HG02981 (cell line): Measurements from ENCODE around the gene GTPBP4.
"Not testable (repeated sequence)": the region's sequence is repeated elsewhere in the genome, so short reads cannot be mapped to it uniquely, and the experiment has no call there.

Experiments
- ATAC-seq: cut with Tn5 transposase; IDR thresholded peaks from one replicate; pipeline ENCODE4 v1.9.1; 2021; ENCODE audit warnings: mild to moderate bottlenecking, moderate library complexity; ENCODE audit not compliant: unreplicated experiment

GTPBP4 gene

DNA sequence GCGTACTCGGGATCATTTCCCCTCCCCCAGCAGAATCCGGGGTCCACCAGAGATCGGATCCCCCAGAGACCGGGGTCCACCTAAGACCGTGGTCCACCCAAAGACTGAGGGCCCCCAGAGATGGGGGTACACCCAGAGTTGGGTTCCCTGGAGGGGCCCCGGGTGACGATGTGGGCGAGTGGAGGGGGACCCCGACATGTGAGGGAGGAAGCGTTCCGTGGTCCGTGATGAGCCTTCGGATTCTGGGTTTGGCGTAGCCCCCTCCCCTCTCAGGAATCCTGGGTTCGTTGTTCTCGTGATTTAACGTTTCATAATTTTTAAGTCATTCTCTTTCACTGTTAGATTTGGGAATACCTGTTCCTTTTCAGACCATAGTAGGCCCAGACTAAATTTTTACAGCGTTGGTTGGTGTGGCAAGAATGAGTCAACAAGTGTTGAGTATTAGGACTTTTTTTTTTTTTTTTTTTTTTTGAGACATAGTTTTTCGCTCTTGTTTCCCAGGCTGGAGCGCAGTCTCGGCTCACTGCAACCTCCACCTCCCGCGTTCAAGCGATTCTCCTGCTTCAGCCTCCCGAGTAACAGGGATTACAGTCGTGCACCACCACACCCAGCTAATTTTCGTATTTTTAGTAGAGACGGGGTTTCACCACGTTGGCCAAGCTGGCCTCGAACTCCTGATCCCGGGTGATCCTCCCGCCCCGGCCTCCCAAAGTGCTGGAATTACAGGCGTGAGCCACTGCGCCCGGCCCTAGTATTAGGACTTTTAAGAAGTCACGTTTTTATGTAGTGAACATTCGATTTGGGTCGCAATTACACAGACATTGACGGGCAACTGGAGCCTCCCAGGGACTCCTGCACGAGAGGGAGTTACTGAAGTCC is 672 bp downstream of the GTPBP4 start:
- ATAC-seq: peak; percentile 1

DNA sequence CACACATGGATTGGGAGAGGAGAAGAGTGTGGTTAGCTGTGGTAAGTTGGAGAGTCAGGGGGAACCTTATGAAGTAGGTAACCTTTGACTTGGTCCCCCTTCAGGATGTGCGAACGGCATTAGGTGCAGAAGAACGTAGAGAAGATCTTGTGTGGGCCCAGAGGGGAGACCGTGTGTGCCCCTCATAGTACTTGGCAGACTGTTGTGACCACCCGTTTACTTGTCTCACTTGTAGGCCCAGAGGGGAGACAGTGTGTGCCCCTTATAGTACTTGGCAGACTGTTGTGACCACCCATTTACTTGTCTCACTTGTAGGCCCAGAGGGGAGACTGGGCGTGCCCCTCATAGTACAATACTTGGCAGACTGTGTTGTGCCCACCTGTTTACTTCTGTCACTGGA is 2.6 kb downstream of the GTPBP4 start:
- no peak for ATAC-seq

DNA sequence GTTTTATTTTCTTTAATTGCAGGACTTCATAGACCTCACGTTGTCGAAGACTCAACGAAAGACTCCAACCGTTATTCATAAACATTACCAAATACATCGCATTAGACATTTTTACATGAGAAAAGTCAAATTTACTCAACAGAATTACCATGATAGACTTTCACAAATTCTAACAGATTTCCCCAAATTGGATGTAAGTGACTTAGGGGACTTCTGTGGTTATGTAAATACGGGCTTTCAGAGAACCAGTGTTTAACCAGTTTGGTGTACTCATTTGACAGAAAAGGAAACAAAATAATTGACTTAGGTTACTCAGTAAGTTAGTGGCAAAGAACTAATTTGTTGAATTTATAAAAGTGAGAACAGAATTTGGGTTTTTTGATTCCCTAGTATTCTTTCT is 4.2 kb downstream of the GTPBP4 start:
- peak; percentile 45 for ATAC-seq

DNA sequence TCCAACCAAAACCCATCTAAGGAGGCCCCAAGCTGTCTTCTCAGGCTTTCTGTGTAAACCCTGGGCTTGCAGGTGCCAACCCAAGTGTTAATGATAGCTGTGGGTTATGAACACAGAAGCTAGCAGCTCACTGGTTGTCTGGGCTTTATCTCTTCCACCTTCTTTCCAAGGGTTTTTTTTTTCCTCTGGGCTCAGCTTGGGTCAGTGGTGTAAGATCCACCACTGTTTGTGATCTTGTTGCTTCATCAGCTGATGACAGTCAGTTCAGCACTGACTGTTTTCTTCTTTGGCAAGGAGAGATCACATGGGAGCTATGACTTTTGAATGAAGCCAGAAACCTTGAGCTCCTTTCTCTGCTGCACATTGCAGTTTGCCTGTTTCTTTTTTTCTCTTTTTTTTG is 4.6 kb downstream of the GTPBP4 start:
- ATAC-seq: no peak

- no peak for ATAC-seq
Measured at GRCh38 chr10:994836-995558, 6.8 kb downstream of the GTPBP4 start.

- ATAC-seq: no peak
Measured at GRCh38 chr10:995559-995926, 7.3 kb downstream of the GTPBP4 start.

DNA sequence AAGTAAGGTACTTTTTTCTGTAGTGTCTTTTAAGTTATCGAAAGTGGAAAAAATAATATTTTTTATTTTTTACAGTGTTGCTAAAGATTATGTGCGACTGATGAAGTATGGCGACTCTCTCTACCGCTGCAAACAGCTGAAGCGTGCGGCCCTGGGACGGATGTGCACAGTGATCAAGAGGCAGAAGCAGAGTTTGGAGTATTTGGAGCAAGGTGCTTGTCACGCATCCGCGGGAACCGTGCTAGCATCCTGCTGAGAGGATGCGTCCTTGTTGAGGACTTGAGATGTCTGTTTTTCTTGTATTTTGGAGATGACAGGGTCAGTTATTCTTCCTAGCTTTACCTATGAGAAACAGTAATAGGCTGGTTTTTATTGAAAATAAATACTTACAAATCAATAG is 7.8 kb downstream of the GTPBP4 start:
- no peak for ATAC-seq

- no peak for ATAC-seq
Measured at GRCh38 chr10:997266-998022, 9.2 kb downstream of the GTPBP4 start.

DNA sequence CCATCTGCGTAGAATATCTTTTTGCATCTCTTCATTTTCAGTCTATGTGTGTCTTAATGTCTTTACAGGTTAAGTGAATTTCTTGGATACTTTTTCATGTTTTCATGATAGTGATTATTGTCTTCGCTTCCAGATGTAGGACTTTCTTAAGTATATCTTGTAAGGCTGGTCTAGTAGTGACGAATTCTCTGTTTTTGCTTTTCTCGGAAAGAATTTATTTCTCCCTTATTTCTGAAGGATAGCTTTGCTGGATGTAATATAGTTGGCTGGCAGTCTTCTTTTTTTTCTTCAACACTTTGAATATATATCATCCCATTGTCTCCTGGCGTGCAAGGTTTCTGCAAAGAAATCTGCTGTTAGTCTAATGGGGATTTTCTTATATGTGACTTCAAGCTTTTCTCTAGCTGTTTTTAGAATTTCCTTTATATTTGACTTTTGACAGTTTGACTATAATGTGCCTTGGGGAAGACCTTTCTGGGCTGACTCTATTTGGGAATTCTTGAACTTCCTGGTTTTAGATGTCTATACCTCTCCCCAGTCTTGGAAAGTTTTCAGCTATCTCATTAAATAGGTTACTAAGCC is 14.3 kb downstream of the GTPBP4 start:
- no peak for ATAC-seq

DNA sequence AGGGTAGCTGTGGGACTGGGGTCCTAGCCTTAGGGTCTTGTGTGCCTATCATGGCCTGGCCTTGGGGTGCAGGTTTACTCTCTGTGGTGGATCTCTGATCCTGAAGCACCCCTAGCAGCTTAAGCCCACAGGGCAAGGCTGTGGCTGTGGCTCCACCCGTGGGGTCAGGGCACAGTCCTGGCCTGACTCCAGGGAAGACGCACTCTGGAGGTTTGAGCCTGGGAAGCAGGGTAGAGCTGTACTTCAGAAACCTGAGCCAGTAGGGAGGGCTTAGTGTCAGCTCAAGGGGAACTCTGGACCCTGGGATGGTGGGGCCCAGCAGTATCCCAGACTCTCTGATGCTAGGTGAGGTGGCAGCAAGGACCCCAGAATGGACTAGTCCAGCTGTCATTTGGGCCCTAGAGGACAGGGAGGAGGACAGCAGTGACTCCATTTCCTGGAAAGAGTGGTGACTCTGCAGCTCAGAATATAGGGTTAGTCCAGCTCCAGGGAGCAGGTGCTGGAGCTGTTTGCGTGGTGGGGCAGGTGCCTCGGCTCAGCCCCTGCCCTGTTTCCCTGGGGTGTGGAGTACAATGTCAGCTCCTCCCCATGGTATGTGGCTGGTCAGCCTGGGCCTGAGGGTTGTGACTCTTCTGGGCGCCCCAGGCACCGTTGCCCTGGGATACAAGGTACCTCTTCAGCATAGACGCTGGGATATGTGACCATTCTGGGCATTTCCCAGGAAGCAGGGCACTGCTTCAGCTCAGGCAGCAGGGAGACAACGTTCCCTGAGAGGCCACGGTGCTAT is 15.8 kb downstream of the GTPBP4 start:
- no peak for ATAC-seq

DNA sequence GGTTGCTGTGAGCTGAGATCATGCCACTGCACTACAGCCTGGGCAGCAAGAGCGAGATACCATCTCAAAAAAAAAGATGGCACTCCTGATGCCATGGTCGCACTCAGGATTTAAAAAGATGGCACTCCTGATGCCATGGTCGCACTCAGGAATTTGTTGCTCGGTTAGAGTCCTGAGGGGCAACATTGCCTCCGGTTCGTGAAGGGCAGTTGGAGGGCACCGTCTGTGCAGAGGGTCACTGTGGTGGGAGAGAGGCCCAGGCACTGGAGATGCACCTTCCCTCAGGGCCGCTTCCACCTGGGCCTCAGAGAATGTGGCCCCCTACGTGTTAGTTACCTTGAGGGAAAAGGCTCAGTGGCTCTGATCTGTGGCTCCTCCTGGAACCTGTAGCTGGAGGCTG is 18.3 kb downstream of the GTPBP4 start:
- no peak for ATAC-seq

- ATAC-seq: no peak
Measured at GRCh38 chr10:1007583-1007982, 19.3 kb downstream of the GTPBP4 start.

- ATAC-seq: no peak
Measured at GRCh38 chr10:1009071-1009494, 20.8 kb downstream of the GTPBP4 start.

DNA sequence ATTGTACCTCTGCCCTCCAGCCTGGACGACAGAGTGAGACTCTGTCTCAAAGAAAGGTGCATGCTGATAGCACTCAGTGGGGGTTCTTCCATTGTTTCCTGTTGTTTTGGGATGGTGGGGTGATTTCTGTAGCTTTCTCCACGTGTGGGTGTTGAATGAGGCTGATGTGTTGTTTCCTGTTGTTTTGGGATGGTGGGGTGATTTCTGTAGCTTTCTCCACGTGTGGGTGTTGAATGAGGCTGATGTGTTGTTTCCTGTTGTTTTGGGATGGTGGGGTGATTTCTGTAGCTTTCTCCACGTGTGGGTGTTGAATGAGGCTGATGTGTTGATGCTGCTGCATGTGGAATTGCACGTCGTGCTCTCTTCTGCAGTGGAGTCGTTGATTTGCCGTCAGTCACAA is 21.7 kb downstream of the GTPBP4 start:
- not testable (repeated sequence) for ATAC-seq

DNA sequence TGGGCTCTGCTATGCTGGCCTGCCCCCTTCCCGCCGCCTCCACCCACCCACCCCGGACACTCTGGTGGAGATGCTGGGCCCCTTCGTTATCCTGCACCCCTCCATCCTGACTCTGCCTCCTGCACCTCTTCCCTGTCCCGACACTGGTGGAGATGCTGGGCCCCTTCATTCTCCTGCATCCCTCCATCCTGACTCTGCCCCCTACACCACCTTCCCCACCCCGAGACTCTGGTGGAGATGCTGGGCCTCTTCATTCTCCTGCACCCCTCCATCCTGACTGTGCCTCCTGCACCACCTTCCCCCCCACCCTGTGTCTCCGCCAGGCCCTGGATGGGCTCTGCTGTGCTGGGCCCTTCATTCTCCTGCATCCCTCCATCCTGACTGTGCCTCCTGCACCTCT is 22.5 kb downstream of the GTPBP4 start:
- no peak for ATAC-seq

DNA sequence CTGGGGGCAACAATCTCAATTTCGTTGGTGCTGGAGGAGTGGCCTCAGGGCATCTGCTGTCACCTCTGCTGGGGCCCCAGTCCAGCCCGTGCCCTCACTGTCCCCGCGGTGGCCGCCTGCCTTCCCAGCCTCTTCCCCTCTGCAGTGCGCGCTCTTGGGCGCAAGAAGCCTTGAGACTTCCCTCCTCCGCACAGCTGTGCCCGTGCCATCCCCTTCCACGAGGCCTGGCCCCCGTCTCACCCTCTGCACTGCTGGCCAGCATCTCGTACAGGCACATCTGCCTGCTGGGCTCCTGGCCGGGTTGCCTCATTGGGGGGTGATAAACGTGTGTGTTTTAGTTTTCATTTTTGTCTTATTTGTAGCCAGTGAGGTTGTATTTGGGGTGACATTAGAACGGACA is 23.5 kb downstream of the GTPBP4 start:
- ATAC-seq: no peak

DNA sequence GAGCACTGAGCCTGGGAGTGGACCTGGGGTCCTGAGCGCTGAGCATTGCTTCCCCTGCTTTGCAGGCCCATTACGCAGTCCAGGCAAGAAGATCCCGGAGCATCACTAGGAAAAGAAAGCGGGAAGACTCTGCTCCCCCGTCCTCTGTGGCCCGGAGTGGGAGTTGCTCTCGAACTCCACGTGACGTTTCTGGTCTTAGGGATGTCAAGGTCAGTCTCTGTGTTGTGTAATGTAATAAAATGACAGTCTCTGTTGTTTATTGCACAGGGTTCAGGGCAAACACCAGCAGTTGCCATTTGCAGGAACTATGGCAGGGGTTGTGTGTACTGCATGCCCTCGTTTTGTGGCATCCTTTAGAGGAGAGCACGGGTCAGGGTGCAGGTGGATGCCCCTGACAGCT is 27.5 kb downstream of the GTPBP4 start:
- no peak for ATAC-seq

- ATAC-seq: no peak
Measured at GRCh38 chr10:1019362-1019761, 31.1 kb downstream of the GTPBP4 start.

DNA sequence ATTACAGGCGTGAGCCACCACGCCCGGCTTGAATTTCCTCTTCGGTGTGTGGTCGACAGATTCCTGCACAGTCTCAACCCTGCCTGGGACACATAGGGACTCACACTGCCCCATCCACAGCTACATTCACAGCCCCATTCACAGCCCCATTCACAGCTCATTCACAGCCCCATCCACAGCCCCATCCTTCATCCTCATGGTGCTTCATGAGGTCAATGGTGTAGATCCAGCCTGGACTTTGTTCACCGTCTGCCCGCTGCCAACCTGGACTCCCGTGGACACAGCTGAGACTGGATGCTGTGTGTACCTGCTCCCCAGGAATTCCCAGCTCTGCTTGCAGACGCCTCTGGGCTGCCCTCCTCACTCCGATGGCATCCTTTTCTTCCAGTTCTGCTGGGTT is 32.2 kb downstream of the GTPBP4 start:
- ATAC-seq: no peak

GRCh38 chr10:1020958-1021357 is 32.7 kb downstream of the GTPBP4 start:
- no peak for ATAC-seq
